K562 (cell line): ENCODE results near the gene C1QTNF6. TPM values are rescaled to one million over a fixed set of nuclear protein-coding genes. Genes with fewer than 3 reads are reported as not detected.

Experiments
- ATAC-seq: fragments of 200-7000 bp; cut with Tn5 transposase; 3 replicates; pipeline ENCODE4 v1.9.1; 2020; ENCODE audit warnings: moderate library complexity
- Bru-seq: library from RNA; stranded (reverse); fragments of 400-500 nt; gene quantifications from one replicate; lab custom pipeline; 2021; lab: Mats Ljungman, UMichigan
- BruChase-seq, 2 experiments: library from RNA; stranded (reverse); fragments of 400-500 nt; gene quantifications; one replicate each; lab custom pipeline; 2021; lab: Mats Ljungman, UMichigan
- BruUV-seq: library from RNA; stranded (reverse); fragments of 400-500 nt; replicated peaks from 2 replicates; lab custom pipeline; 2021; lab: Mats Ljungman, UMichigan
- CTCF ChIA-PET: fragments of 300-600 bp; formaldehyde crosslinking; extraction: SDS; loops from one replicate; lab custom pipeline; 2021; ENCODE audit warnings: low intra/inter-chr PET ratio; lab: Yijun Ruan, JAX
- POLR2A ChIA-PET: fragments of 300-600, 350-650 bp; sonication (Branson Sonifier 250); formaldehyde crosslinking; extraction: SDS; loops from one replicate; lab custom pipeline; 2021; ENCODE audit warnings: antibody characterized with exemption, inconsistent platforms; lab: Yijun Ruan, JAX
- DNase-seq, 4 experiments: peaks; one replicate each; pipeline versions ENCODE4 v3.0.0 to v3.0.0-alpha.2; 2011 to 2018; ENCODE audit warnings: low spot score in 3 of 4, mixed read lengths in 3 of 4; ENCODE audit errors: extremely low read depth in 1 of 4
- FAIRE-seq: peaks from 2 replicates; lab custom pipeline; 2011; peaks lifted over from hg19 to GRCh38; lab: Jason Lieb, UNC
- H2AFZ ChIP-seq: 2 replicates; pipeline ENCODE4 v1.6.0; 2011; ENCODE audit warnings: low read depth, low read length, control low read depth, inconsistent platforms
- H3K27ac ChIP-seq: fragments of 200-600 bp; 3 replicates; pipeline ENCODE4 v1.8.0; 2011; ENCODE audit warnings: low read depth, mild to moderate bottlenecking, control low read depth, inconsistent platforms, low read length, moderate library complexity, mixed read lengths; ENCODE audit errors: extremely low read depth
- H3K27me3 ChIP-seq, 2 experiments: fragments of 300-600 bp in 1 of 2; 2 replicates in 1 of 2; 3 replicates in 1 of 2; pipeline versions ENCODE4 v1.6.0 to v1.8.0; 2011; ENCODE audit warnings: inconsistent platforms in 2 of 2, low read length in 2 of 2, mild to moderate bottlenecking in 1 of 2, mixed read lengths in 1 of 2, moderate library complexity in 1 of 2; ENCODE audit not compliant: control insufficient read depth in 2 of 2, insufficient read depth in 2 of 2
- H3K36me3 ChIP-seq: fragments of 300-600 bp; 3 replicates; pipeline ENCODE4 v1.8.0; 2011; ENCODE audit warnings: mild to moderate bottlenecking, low read length, inconsistent platforms; ENCODE audit not compliant: control insufficient read depth, insufficient read depth
- H3K4me1 ChIP-seq, 2 experiments: fragments of 200-600 bp in 1 of 2; replicated peaks in 1 of 2; 2 replicates in 1 of 2; 3 replicates in 1 of 2; pipeline versions ENCODE4 v1.5.1 to v1.8.0; 2011; ENCODE audit warnings: inconsistent platforms in 2 of 2, low read length in 2 of 2, mild to moderate bottlenecking in 1 of 2, mixed read lengths in 1 of 2, moderate library complexity in 1 of 2; ENCODE audit not compliant: control insufficient read depth in 2 of 2, insufficient read depth in 2 of 2
- H3K4me2 ChIP-seq: 2 replicates; pipeline ENCODE4 v1.6.1; 2011; ENCODE audit warnings: low read length, control low read depth, inconsistent platforms, mixed read lengths; ENCODE audit not compliant: insufficient read depth
- H3K4me3 ChIP-seq: fragments of 200-600 bp; sonication (generic), shearing (Covaris generic); 2 replicates; pipeline ENCODE4 v1.5.1; 2016; ENCODE audit warnings: control low read depth, inconsistent platforms
- H3K79me2 ChIP-seq: fragments of 200-600 bp; 3 replicates; pipeline ENCODE4 v1.8.0; 2011; ENCODE audit warnings: low read length, inconsistent platforms; ENCODE audit not compliant: control insufficient read depth, insufficient read depth
- H3K9ac ChIP-seq, 2 experiments: 2 replicates each; pipeline versions ENCODE4 v1.6.0 to v1.6.1; 2011; ENCODE audit warnings: low read depth in 2 of 2, low read length in 2 of 2, control low read depth in 1 of 2, inconsistent platforms in 1 of 2, mild to moderate bottlenecking in 1 of 2, mixed read lengths in 1 of 2; ENCODE audit not compliant: insufficient read depth in 1 of 2
- H3K9me1 ChIP-seq: one replicate; pipeline ENCODE4 v1.6.0; 2011; ENCODE audit warnings: inconsistent platforms, mild to moderate bottlenecking, low read length, moderate library complexity; ENCODE audit not compliant: control insufficient read depth, insufficient read depth
- H3K9me3 ChIP-seq: replicated peaks from 2 replicates; pipeline ENCODE4 v1.5.1; 2011; ENCODE audit warnings: low read depth, low read length, inconsistent platforms; ENCODE audit not compliant: control insufficient read depth, insufficient read depth
- H4K20me1 ChIP-seq: replicated peaks from 2 replicates; pipeline ENCODE4 v1.6.1; 2011; ENCODE audit warnings: low read length, inconsistent platforms, mixed read lengths; ENCODE audit not compliant: control insufficient read depth, insufficient read depth
- ATF7 ChIP-seq: fragments of 450-650 bp; IDR thresholded peaks from 2 replicates; pipeline ENCODE4 v1.7.1; 2014; ENCODE audit warnings: mild to moderate bottlenecking, moderate library complexity
- COPS2 ChIP-seq: fragments of 450-650 bp; conservative IDR thresholded peaks from 2 replicates; pipeline ENCODE4 v1.6.1; 2016; ENCODE audit warnings: mild to moderate bottlenecking, moderate library complexity
- ILK ChIP-seq: fragments of 450-650 bp; IDR thresholded peaks from 2 replicates; pipeline ENCODE4 v1.6.1; 2016; ENCODE audit warnings: missing genetic modification characterization, low read depth, mild to moderate bottlenecking, missing compliant biosample characterization, moderate library complexity, borderline replicate concordance
- MAZ ChIP-seq, 2 experiments: fragments of 450-650 bp in 1 of 2; sonication (generic) in 1 of 2; formaldehyde crosslinking; IDR thresholded peaks in 1 of 2; conservative IDR thresholded peaks in 1 of 2; 2 replicates each; pipeline versions ENCODE4 v1.4.0 to v1.5.0; 2020; ENCODE audit warnings: mild to moderate bottlenecking in 1 of 2, missing genetic modification reagents in 1 of 2
- MLLT1 ChIP-seq, 2 experiments: fragments of 450-650 bp; IDR thresholded peaks; 2 replicates each; pipeline ENCODE4 v1.6.1; 2016
- SIRT6 ChIP-seq: IDR thresholded peaks from one replicate; pipeline ENCODE4 v1.6.1; 2012; ENCODE audit warnings: low read depth, mild to moderate bottlenecking, control low read depth, inconsistent platforms, low read length, moderate library complexity
- SMAD4 ChIP-seq: fragments of 250-450 bp; sonication (Bioruptor Pico); conservative IDR thresholded peaks from 2 replicates; pipeline ENCODE4 v1.8.0; 2021; ENCODE audit warnings: inconsistent platforms, mild to moderate bottlenecking, moderate library complexity
- SPI1 ChIP-seq: IDR thresholded peaks from 2 replicates; pipeline ENCODE4 v1.6.1; 2011; ENCODE audit warnings: low read depth, low read length, control low read depth, borderline replicate concordance
- SREBF1 ChIP-seq: fragments of 150-350 bp; IDR thresholded peaks from 2 replicates; pipeline ENCODE4 v1.6.1; 2014; ENCODE audit warnings: antibody characterized with exemption, low read depth, low read length, borderline replicate concordance
- VEZF1 ChIP-seq: fragments of 200-800 bp; sonication (Bioruptor generic); IDR thresholded peaks from 2 replicates; pipeline ENCODE4 v1.6.1; 2017; ENCODE audit warnings: missing genetic modification characterization, missing compliant biosample characterization
- WGBS: fragments of 100-300 bp; shearing (Covaris generic); methylation state at CpG from one replicate; pipeline ENCODE4 v1.1.6; 2016; ENCODE audit warnings: low coverage, mixed read lengths; ENCODE audit not compliant: insufficient coverage; ENCODE audit errors: missing lambda C conversion rate; 5-methylcytosine and 5-hydroxymethylcytosine counted together
- in situ Hi-C: fragments of 300-500 bp; cut with MboI; formaldehyde crosslinking; loops from 4 replicates; pipeline ENCODE4 v1.15.0; 2018; ENCODE audit warnings: inconsistent platforms, mixed read lengths
- intact Hi-C: fragments of 100-400 bp; cut with micrococcal nuclease; formaldehyde crosslinking; loops from 2 replicates; pipeline ENCODE4 v1.14.2; 2022
- long read RNA-seq, 3 experiments: library from polyadenylated mRNA in 2 of 3; library from RNA in 1 of 3; unstranded in 2 of 3; stranded (forward) in 1 of 3; transcript quantifications; one replicate each; pipeline ENCODE4 v2.0.0, GENCODE V29; 2019 to 2022
- polyA minus RNA-seq, 3 experiments: library from RNA; depleted of rRNA, polyadenylated mRNA; stranded (reverse); fragments of >200 nt; gene quantifications; 2 replicates each; pipeline ENCODE4 v1.2.3, GENCODE V29; 2011
- polyA plus RNA-seq, 8 experiments: library from polyadenylated mRNA; depleted of rRNA in 4 of 8; stranded (reverse) in 5 of 8; unstranded in 3 of 8; fragments of >200 nt; fragmentation: Nextera tagmentation in 2 of 8; fragmentation: Illumina TruSeq in 1 of 8; extraction: Ambion mirVana in 2 of 8; extraction: Trizol in 1 of 8; gene quantifications; 2 replicates each; pipeline versions ENCODE4 v1.2.1 to v1.2.3, GENCODE V29; 2011 to 2014; ENCODE audit warnings: inconsistent platforms in 1 of 8, missing spikeins in 1 of 8
- total RNA-seq, 7 experiments: library from RNA; depleted of rRNA in 6 of 7; stranded (reverse); fragments of >200 nt in 6 of 7; fragmentation: Illumina TruSeq in 2 of 7; extraction: Trizol in 2 of 7; gene quantifications; 2 replicates each; pipeline versions ENCODE4 v1.2.1 to v1.2.3, GENCODE V29; 2011 to 2021; ENCODE audit warnings: low replicate concordance in 1 of 7

C1QTNF6 gene
- total RNA-seq (2011; cell fraction: chromatin; rRNA removed; ENCODE audit: low replicate concordance): 4.0 and 6.2 TPM in 2 replicates
- 4.3 and 4.5 TPM in 2 replicates for total RNA-seq (2011; cell fraction: nucleolus; rRNA removed)
- total RNA-seq (2011; cell fraction: nucleoplasm; rRNA removed): 4.8 and 5.4 TPM in 2 replicates
- total RNA-seq (2014; rRNA removed) (0.18 and 0.41 TPM in 2 replicates), total RNA-seq (2014; rRNA removed; fragmentation: Illumina TruSeq; extraction: Trizol) (0.54 and 0.55 TPM in 2 replicates), total RNA-seq (2015; rRNA removed; fragmentation: Illumina TruSeq; extraction: Trizol) (0.40 and 0.53 TPM in 2 replicates), total RNA-seq (2021) (0.75 and 0.81 TPM in 2 replicates), polyA plus RNA-seq (2011; rRNA removed) (0.92 and 1.6 TPM in 2 replicates), polyA plus RNA-seq (2014; fragmentation: Illumina TruSeq; extraction: Trizol) (0.68 and 1.1 TPM in 2 replicates), polyA plus RNA-seq (2014; fragmentation: Nextera tagmentation; extraction: Ambion mirVana) (under 1 TPM; 0.20 to 0.21 TPM), polyA plus RNA-seq (2014; rRNA removed) (0.70 and 0.91 TPM in 2 replicates), polyA minus RNA-seq (2011; rRNA and poly(A)+ RNA removed) (1.9 and 2.3 TPM in 2 replicates), Bru-seq, nascent RNA (percentile 21 among the genes with signal in this experiment), BruChase-seq, experiment 1, labeled RNA remaining after a 2-hour chase (percentile 26 among the genes with signal in this experiment), BruChase-seq, experiment 2, labeled RNA remaining after a 6-hour chase (percentile 32 among the genes with signal in this experiment)
- polyA plus RNA-seq (2011; cell fraction: cytosol; rRNA removed): 0.52 and 0.83 TPM in 2 replicates
- 7.9 and 8.6 TPM in 2 replicates for polyA plus RNA-seq (2011; cell fraction: nucleus; rRNA removed)
- 0.60 and 4.1 TPM in 2 replicates for polyA plus RNA-seq (2012)
- polyA minus RNA-seq (2011; cell fraction: cytosol; rRNA and poly(A)+ RNA removed): 0.67 and 1.4 TPM in 2 replicates
- 6.1 and 9.6 TPM in 2 replicates for polyA minus RNA-seq (2011; cell fraction: nucleus; rRNA and poly(A)+ RNA removed)
- long read RNA-seq, experiment 1, partial matches to known transcripts: 1 of 2 reads
- long read RNA-seq, experiment 1, other reads (novel, unspliced or antisense): 1 of 2 reads
- long read RNA-seq, experiment 2, partial matches to known transcripts: 0 of 3 reads
- long read RNA-seq, experiment 2, other reads (novel, unspliced or antisense): 3 of 3 reads
- long read RNA-seq, experiment 3: 0 reads

- in situ Hi-C loops (no loop called here), intact Hi-C loops (no loop called here)
- no peak within 1 kb of the TSS for H3K4me3 ChIP-seq
- H4K20me1 ChIP-seq: no peaks in the 10 kb centered on the region
- WGBS: 65% methylated on average over 11 of the region's 17 CpGs
- FAIRE-seq (no peak), ATAC-seq (peak; percentile 45), DNase-seq (no peak)
- no peak within 1 kb of the TSS for H3K27ac ChIP-seq
- H3K79me2 ChIP-seq: no peaks in the 10 kb centered on the region
- ChIA-PET POLR2A (interaction anchor here (1.5 kb wide), 1 partner anchor 10 kb away, joined by 6 read pairs; no protein-coding TSS in a partner anchor), CTCF (interaction anchor here (1.2 kb wide), 1 partner anchor 10 kb away, joined by 4 read pairs; no protein-coding TSS in a partner anchor)
- TF ChIP-seq SIRT6: no peak
- TF ChIP-seq SREBF1: no peak
- no peak for TF ChIP-seq ATF7
- TF ChIP-seq SPI1: peak; percentile 5; the same call in 1 of the 2 replicates
- TF ChIP-seq MLLT1 (IDR thresholded peaks at IDR 0.05): no peak
- TF ChIP-seq MAZ (CRISPR knock-in tag; conservative IDR thresholded peaks at IDR 0.05 in 1 of 2, IDR thresholded peaks at IDR 0.05 in 1 of 2): 0 out of 4 replicates have a peak, but pooled peaks of 1 of the 2 experiments have one; percentile 38
- TF ChIP-seq COPS2: no peak
- peak; percentile 62; the same call in 1 of the 2 replicates for TF ChIP-seq VEZF1 (CRISPR knock-in tag)
- no peak for TF ChIP-seq SMAD4 (CRISPR knock-in tag)
- no peak for TF ChIP-seq ILK (tag)
- no peak within 1 kb of the TSS for H3K4me2 ChIP-seq
- H3K36me3 ChIP-seq: no peaks in the 10 kb centered on the region
- no TSS peak for BruUV-seq
- H3K4me1 ChIP-seq: peaks cover 9 to 19% of the 10 kb centered on the region in 2 experiments
- H3K27me3 ChIP-seq: peaks cover 0 to 26% of the 10 kb centered on the region in 2 experiments; a peak in 2 of 5 replicates
- peaks cover 3% of the 10 kb centered on the region; the same call in 1 of the 2 replicates for H3K9me3 ChIP-seq
- peak within 1 kb of the TSS; percentile 40; the same call in 1 of the 2 replicates for H2AFZ ChIP-seq
- peak within 1 kb of the TSS in 1 of 2 experiments; percentile 52; a peak in 2 of 4 replicates for H3K9ac ChIP-seq
- H3K9me1 ChIP-seq: no peaks in the 10 kb centered on the region
Measured at GRCh38 chr22:37187891-37188761, at the start of gene C1QTNF6. C1QTNF6 (minus strand) TSS chr22:37188247; CDS start chr22:37188213, 34 bp downstream.
